HEK293 (cell line): ENCODE measurements around the gene STIM1.
A peak's percentile ranks its signal among the peaks of the same experiment; 100 is the strongest.

Experiments
- CTCF ChIA-PET: fragments of 350-600 bp; formaldehyde crosslinking; extraction: SDS; loops from one replicate; lab custom pipeline; 2021; ENCODE audit warnings: antibody characterized with exemption; lab: Yijun Ruan, JAX
- POLR2A ChIA-PET: fragments of 300-600 bp; formaldehyde crosslinking; extraction: SDS; loops from one replicate; lab custom pipeline; 2020; ENCODE audit warnings: antibody characterized with exemption, inconsistent platforms; lab: Yijun Ruan, JAX
- H3K27ac ChIP-seq: fragments of 200-500 bp; sonication (Bioruptor generic); 2 replicates; pipeline ENCODE4 v1.5.1; 2014; ENCODE audit warnings: low read depth, low read length, control low read depth, inconsistent platforms; ENCODE audit errors: extremely low read depth
- H3K36me3 ChIP-seq, 2 experiments: fragments of 200-500 bp in 1 of 2; sonication (Bioruptor generic) in 1 of 2; 1 replicate in 1 of 2; 2 replicates in 1 of 2; pipeline ENCODE4 v1.5.1; 2014 to 2017; ENCODE audit warnings: inconsistent platforms in 2 of 2, low read length in 2 of 2; ENCODE audit not compliant: control insufficient read depth in 2 of 2, insufficient read depth in 1 of 2
- H3K4me1 ChIP-seq: fragments of 200-500 bp; sonication (Bioruptor generic); 2 replicates; pipeline ENCODE4 v1.5.1; 2014; ENCODE audit warnings: mild to moderate bottlenecking, low read length, inconsistent platforms; ENCODE audit not compliant: control insufficient read depth, insufficient read depth
- H3K4me3 ChIP-seq: 2 replicates; pipeline ENCODE4 v1.5.1; 2011; ENCODE audit warnings: low read depth, mild to moderate bottlenecking, control low read depth, low read length, moderate library complexity
- H3K9me3 ChIP-seq: fragments of 200-500 bp; sonication (Bioruptor generic); 2 replicates; pipeline ENCODE4 v1.5.1; 2014; ENCODE audit warnings: low read depth, low read length, inconsistent platforms; ENCODE audit not compliant: control insufficient read depth, insufficient read depth
- GLIS1 ChIP-seq: fragments of 450-650 bp; formaldehyde crosslinking; IDR thresholded peaks from 2 replicates; pipeline ENCODE4 v1.5.1; 2016; ENCODE audit warnings: missing biosample characterization, missing genetic modification characterization
- HIC1 ChIP-seq: fragments of 450-650 bp; formaldehyde crosslinking; IDR thresholded peaks from 2 replicates; pipeline ENCODE4 v1.5.1; 2016; ENCODE audit warnings: missing biosample characterization, missing genetic modification characterization
- SCRT1 ChIP-seq: fragments of 450-650 bp; formaldehyde crosslinking; IDR thresholded peaks from 2 replicates; pipeline ENCODE4 v1.5.1; 2016; ENCODE audit warnings: missing biosample characterization, missing genetic modification characterization, borderline replicate concordance
- SETDB1 ChIP-seq: IDR thresholded peaks from one replicate; pipeline ENCODE4 v1.6.1; 2017; ENCODE audit warnings: mild to moderate bottlenecking, low read length, moderate library complexity, mixed read lengths; ENCODE audit not compliant: insufficient read length
- SP7 ChIP-seq: fragments of 450-650 bp; formaldehyde crosslinking; IDR thresholded peaks from 2 replicates; pipeline ENCODE4 v1.5.1; 2016; ENCODE audit warnings: missing biosample characterization, missing genetic modification characterization
- TRIM28 ChIP-seq: IDR thresholded peaks from 2 replicates; pipeline ENCODE4 v1.6.1; 2011; ENCODE audit warnings: low read length, control low read depth, borderline replicate concordance
- ZBTB10 ChIP-seq: fragments of 450-650 bp; formaldehyde crosslinking; IDR thresholded peaks from 2 replicates; pipeline ENCODE4 v1.5.1; 2016; ENCODE audit warnings: missing biosample characterization, missing genetic modification characterization
- ZBTB17 ChIP-seq: fragments of 450-650 bp; formaldehyde crosslinking; IDR thresholded peaks from 2 replicates; pipeline ENCODE4 v1.5.1; 2016; ENCODE audit warnings: missing biosample characterization, missing genetic modification characterization
- ZEB2 ChIP-seq: fragments of 450-650 bp; formaldehyde crosslinking; IDR thresholded peaks from 2 replicates; pipeline ENCODE4 v1.5.1; 2016; ENCODE audit warnings: missing biosample characterization, missing genetic modification characterization
- ZFHX2 ChIP-seq: fragments of 450-650 bp; formaldehyde crosslinking; conservative IDR thresholded peaks from 2 replicates; pipeline ENCODE4 v1.5.1; 2016; ENCODE audit warnings: missing biosample characterization, missing genetic modification characterization
- ZFP3 ChIP-seq: fragments of 450-650 bp; formaldehyde crosslinking; IDR thresholded peaks from 2 replicates; pipeline ENCODE4 v1.5.1; 2016; ENCODE audit warnings: low read depth, missing biosample characterization, missing genetic modification characterization
- ZNF140 ChIP-seq: fragments of 450-650 bp; formaldehyde crosslinking; IDR thresholded peaks from 2 replicates; pipeline ENCODE4 v1.5.1; 2016; ENCODE audit warnings: missing biosample characterization, missing genetic modification characterization
- ZNF148 ChIP-seq: fragments of 450-650 bp; formaldehyde crosslinking; IDR thresholded peaks from 2 replicates; pipeline ENCODE4 v1.5.0; 2017; ENCODE audit warnings: missing biosample characterization, missing genetic modification characterization, borderline replicate concordance
- ZNF335 ChIP-seq: fragments of 450-650 bp; formaldehyde crosslinking; conservative IDR thresholded peaks from 2 replicates; pipeline ENCODE4 v1.5.1; 2016; ENCODE audit warnings: missing biosample characterization, missing genetic modification characterization
- ZNF341 ChIP-seq: fragments of 450-650 bp; formaldehyde crosslinking; IDR thresholded peaks from 2 replicates; pipeline ENCODE4; 2016; ENCODE audit warnings: low read depth, missing biosample characterization, missing genetic modification characterization
- ZNF354C ChIP-seq: fragments of 450-650 bp; formaldehyde crosslinking; IDR thresholded peaks from 2 replicates; pipeline ENCODE4 v1.5.1; 2016; ENCODE audit warnings: missing biosample characterization, missing genetic modification characterization, low read depth, borderline replicate concordance
- ZNF394 ChIP-seq: fragments of 450-650 bp; formaldehyde crosslinking; IDR thresholded peaks from 2 replicates; pipeline ENCODE4 v1.5.1; 2016; ENCODE audit warnings: missing biosample characterization, missing genetic modification characterization, mild to moderate bottlenecking, moderate library complexity, borderline replicate concordance
- ZNF423 ChIP-seq: fragments of 450-650 bp; formaldehyde crosslinking; IDR thresholded peaks from 2 replicates; pipeline ENCODE4 v1.5.1; 2016; ENCODE audit warnings: missing biosample characterization, missing genetic modification characterization
- ZNF501 ChIP-seq: fragments of 450-650 bp; formaldehyde crosslinking; IDR thresholded peaks from 2 replicates; pipeline ENCODE4 v1.5.1; 2016; ENCODE audit warnings: missing biosample characterization, missing genetic modification characterization
- ZNF561 ChIP-seq: fragments of 450-650 bp; IDR thresholded peaks from 2 replicates; pipeline ENCODE4 v1.5.1; 2018; ENCODE audit warnings: missing biosample characterization, missing genetic modification characterization, borderline replicate concordance
- ZNF843 ChIP-seq: fragments of 450-650 bp; formaldehyde crosslinking; IDR thresholded peaks from 2 replicates; pipeline ENCODE4 v1.5.1; 2016; ENCODE audit warnings: missing biosample characterization, missing genetic modification characterization
- ZXDB ChIP-seq: fragments of 450-650 bp; formaldehyde crosslinking; IDR thresholded peaks from 2 replicates; pipeline ENCODE4 v1.5.1; 2016; ENCODE audit warnings: missing biosample characterization, missing genetic modification characterization
- TF ChIP-seq, protein P1 (sequence below): fragments of 450-650 bp; formaldehyde crosslinking; IDR thresholded peaks from 2 replicates; pipeline ENCODE4 v1.5.1; 2016; ENCODE audit warnings: missing biosample characterization, missing genetic modification characterization
- TF ChIP-seq, protein P2 (sequence below): fragments of 450-650 bp; formaldehyde crosslinking; IDR thresholded peaks from 2 replicates; pipeline ENCODE4 v1.5.1; 2016; ENCODE audit warnings: missing biosample characterization, missing genetic modification characterization

STIM1 gene

GRCh38 chr11:3807909-3808860 is 47.3 kb upstream of the STIM1 start, which contains the start of gene PGAP2:
Gene PGAP2, plus strand, starts transcription at chr11:3808560. Its CDS starts 2,700 bp downstream, at chr11:3811260.
- Histone ChIP-seq H3K4me1 (no peaks in the 10 kb centered on the region), H3K36me3 (peaks cover 0 to 6% of the 10 kb centered on the region in 2 experiments; a peak in 1 of 3 replicates), H3K27ac (peak within 1 kb of the TSS; percentile 25; the same call in 1 of the 2 replicates), H3K4me3 (peak within 1 kb of the TSS; percentile 79), H3K9me3 (no peaks in the 10 kb centered on the region)
- POLR2A ChIA-PET: interaction anchor here (0.7 to 3.8 kb wide), 9 partner anchors 11 to 131 kb away, joined by 3 to 26 read pairs (median 3); partner anchors contain the start of genes NUP98 and RHOG
- CTCF ChIA-PET: interaction anchor here (0.5 to 4.0 kb wide), 38 partner anchors 9 to 305 kb away, joined by 3 to 28 read pairs (median 4); partner anchors contain the start of genes NUP98 and STIM1
- TF ChIP-seq SP7 (tag by site-specific recombination) (0 out of 2 replicates have a peak, but pooled peaks have one; percentile 18), ZNF501 (no peak), ZXDB (peak; percentile 19; the same call in 1 of the 2 replicates), GLIS1 (peak; percentile 53), SETDB1 (no peak), SCRT1 (tag by site-specific recombination) (peak; percentile 97), ZEB2 (peak; percentile 57), ZNF354C (tag by site-specific recombination) (no peak), ZNF843 (tag by site-specific recombination) (0 out of 2 replicates have a peak, but pooled peaks have one; percentile 11), ZNF561 (tag by site-specific recombination) (peak; percentile 34; the same call in 1 of the 2 replicates), HIC1 (tag by site-specific recombination) (no peak), ZNF140 (no peak), TRIM28 (peak; percentile 58; the same call in 1 of the 2 replicates), ZBTB17 (tag by site-specific recombination) (0 out of 2 replicates have a peak, but pooled peaks have one; percentile 42), ZNF341 (tag by site-specific recombination) (peak; percentile 71), ZNF335 (tag by site-specific recombination) (peak; percentile 75; the same call in 1 of the 2 replicates), ZFP3 (tag by site-specific recombination) (no peak), ZNF148 (tag by site-specific recombination) (no peak), ZNF423 (tag by site-specific recombination) (no peak), ZBTB10 (tag by site-specific recombination) (0 out of 2 replicates have a peak, but pooled peaks have one; percentile 27), ZFHX2 (tag by site-specific recombination) (peak; percentile 49; the same call in 1 of the 2 replicates), ZNF394 (tag by site-specific recombination) (peak; percentile 47; the same call in 1 of the 2 replicates)
- TF ChIP-seq, protein P1, sequence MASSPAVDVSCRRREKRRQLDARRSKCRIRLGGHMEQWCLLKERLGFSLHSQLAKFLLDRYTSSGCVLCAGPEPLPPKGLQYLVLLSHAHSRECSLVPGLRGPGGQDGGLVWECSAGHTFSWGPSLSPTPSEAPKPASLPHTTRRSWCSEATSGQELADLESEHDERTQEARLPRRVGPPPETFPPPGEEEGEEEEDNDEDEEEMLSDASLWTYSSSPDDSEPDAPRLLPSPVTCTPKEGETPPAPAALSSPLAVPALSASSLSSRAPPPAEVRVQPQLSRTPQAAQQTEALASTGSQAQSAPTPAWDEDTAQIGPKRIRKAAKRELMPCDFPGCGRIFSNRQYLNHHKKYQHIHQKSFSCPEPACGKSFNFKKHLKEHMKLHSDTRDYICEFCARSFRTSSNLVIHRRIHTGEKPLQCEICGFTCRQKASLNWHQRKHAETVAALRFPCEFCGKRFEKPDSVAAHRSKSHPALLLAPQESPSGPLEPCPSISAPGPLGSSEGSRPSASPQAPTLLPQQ (tag by site-specific recombination): peak; percentile 36; the same call in 1 of the 2 replicates
- TF ChIP-seq, protein P2, sequence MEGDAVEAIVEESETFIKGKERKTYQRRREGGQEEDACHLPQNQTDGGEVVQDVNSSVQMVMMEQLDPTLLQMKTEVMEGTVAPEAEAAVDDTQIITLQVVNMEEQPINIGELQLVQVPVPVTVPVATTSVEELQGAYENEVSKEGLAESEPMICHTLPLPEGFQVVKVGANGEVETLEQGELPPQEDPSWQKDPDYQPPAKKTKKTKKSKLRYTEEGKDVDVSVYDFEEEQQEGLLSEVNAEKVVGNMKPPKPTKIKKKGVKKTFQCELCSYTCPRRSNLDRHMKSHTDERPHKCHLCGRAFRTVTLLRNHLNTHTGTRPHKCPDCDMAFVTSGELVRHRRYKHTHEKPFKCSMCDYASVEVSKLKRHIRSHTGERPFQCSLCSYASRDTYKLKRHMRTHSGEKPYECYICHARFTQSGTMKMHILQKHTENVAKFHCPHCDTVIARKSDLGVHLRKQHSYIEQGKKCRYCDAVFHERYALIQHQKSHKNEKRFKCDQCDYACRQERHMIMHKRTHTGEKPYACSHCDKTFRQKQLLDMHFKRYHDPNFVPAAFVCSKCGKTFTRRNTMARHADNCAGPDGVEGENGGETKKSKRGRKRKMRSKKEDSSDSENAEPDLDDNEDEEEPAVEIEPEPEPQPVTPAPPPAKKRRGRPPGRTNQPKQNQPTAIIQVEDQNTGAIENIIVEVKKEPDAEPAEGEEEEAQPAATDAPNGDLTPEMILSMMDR (tag by site-specific recombination): peak; percentile 54
